ENCODE results near the gene GPSM1.

The GPSM1 gene

DNA sequence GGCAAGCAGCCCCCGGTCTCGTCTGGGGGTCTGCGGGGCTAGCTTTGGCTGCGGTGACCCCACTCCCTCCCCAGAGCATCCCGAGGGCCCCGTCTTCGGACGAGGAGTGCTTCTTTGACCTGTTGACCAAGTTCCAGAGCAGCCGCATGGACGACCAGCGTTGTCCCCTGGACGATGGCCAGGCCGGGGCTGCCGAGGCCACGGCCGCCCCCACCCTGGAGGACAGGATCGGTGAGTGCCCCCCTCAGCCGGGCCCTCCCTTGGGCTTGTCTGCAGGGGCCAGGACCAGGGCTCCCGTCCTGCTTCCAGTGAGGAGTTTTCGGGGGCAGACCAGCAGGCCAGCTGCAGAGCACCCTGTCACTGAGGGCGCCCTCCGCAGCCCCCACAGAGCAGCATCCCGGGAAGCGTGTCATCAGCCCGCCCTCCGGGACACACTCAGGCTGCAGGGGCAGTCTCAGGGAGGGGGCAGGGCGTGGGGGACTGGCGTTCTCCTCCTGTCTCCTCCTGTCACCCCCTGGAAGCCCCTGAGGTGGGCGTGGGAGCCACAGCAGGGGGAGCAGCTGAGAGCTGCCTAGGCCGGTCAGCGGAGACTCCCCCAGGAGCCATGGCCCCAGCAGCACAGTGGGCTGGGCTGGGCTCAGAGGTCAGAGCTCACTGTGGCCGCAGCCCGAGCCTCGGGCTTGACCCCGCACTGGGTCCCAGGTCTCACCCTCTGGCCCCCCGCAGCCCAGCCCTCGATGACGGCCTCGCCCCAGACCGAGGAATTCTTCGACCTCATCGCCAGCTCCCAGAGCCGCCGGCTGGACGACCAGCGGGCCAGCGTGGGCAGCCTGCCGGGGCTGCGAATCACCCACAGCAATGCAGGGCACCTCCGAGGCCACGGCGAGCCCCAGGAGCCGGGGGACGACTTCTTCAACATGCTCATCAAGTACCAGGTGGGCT, 28.5 kb downstream of the GPSM1 start:
- Histone ChIP-seq H3K36me3 (ENCODE audit: insufficient read depth) (no peaks in the 10 kb centered on the region), H3K27ac (no peak overlapping the region), H3K4me2 (no peak overlapping the region), H3K4me1 (ENCODE audit: low read depth, poor library complexity, severe bottlenecking) (no peaks in the 10 kb centered on the region), H3K79me2 (ENCODE audit: insufficient read depth, low read depth) (no peaks in the 10 kb centered on the region), H3K9ac (no peak overlapping the region), H2AFZ (ENCODE audit: low read depth) (no peak overlapping the region), H3K4me3 (IDR thresholded peaks at IDR 0.05; ENCODE audit: insufficient read depth, low read depth, low read length) (no peak overlapping the region), H3K27me3 (ENCODE audit: insufficient read depth, low read depth) (peaks cover 52% of the 10 kb centered on the region), H4K20me1 (ENCODE audit: insufficient read depth) (no peaks in the 10 kb centered on the region)
- TF ChIP-seq, protein P1, sequence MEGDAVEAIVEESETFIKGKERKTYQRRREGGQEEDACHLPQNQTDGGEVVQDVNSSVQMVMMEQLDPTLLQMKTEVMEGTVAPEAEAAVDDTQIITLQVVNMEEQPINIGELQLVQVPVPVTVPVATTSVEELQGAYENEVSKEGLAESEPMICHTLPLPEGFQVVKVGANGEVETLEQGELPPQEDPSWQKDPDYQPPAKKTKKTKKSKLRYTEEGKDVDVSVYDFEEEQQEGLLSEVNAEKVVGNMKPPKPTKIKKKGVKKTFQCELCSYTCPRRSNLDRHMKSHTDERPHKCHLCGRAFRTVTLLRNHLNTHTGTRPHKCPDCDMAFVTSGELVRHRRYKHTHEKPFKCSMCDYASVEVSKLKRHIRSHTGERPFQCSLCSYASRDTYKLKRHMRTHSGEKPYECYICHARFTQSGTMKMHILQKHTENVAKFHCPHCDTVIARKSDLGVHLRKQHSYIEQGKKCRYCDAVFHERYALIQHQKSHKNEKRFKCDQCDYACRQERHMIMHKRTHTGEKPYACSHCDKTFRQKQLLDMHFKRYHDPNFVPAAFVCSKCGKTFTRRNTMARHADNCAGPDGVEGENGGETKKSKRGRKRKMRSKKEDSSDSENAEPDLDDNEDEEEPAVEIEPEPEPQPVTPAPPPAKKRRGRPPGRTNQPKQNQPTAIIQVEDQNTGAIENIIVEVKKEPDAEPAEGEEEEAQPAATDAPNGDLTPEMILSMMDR (conservative IDR thresholded peaks at IDR 0.05; ENCODE audit: low read depth, low read length), result no peak

DNA sequence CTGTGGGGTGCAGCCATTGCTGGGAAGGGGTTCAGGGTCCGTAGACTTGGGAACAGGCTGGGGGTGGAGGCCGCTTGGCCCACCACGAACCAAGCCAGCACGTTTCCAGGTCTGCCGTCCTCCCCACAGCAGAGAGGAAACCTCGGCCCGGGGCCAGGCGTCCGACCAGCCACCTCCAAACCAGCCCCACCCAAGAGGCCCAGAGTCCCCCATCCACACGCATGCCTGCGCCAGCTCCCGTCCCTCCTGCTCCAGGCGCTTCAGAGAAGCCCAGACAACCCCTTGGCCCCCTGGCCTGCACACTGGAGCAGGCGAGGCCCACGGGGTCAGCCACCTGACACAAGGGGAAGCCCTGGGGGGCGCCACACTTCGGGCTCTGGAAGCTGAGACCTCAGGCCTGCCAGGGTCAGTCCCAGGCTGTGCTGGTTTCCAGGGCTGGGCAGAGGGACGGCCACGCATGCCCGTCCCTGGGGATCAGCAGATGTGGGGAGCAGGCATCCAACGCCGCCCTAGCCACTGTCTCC, 29.9 kb downstream of the GPSM1 start:
- H3K9ac ChIP-seq, result no peak overlapping the region
- TF ChIP-seq, protein P1 (conservative IDR thresholded peaks at IDR 0.05; ENCODE audit: low read depth, low read length), result no peak
- H3K4me1 ChIP-seq (ENCODE audit: low read depth, poor library complexity, severe bottlenecking), result no peaks in the 10 kb centered on the region
- no peak overlapping the region for H3K4me3 ChIP-seq (IDR thresholded peaks at IDR 0.05; ENCODE audit: insufficient read depth, low read depth, low read length)
- H2AFZ ChIP-seq (ENCODE audit: low read depth), result no peak overlapping the region
- no peak overlapping the region for H3K4me2 ChIP-seq
- H3K27ac ChIP-seq, result no peak overlapping the region
- no peaks in the 10 kb centered on the region for H4K20me1 ChIP-seq (ENCODE audit: insufficient read depth)
- H3K36me3 ChIP-seq (ENCODE audit: insufficient read depth), result no peaks in the 10 kb centered on the region
- no peaks in the 10 kb centered on the region for H3K79me2 ChIP-seq (ENCODE audit: insufficient read depth, low read depth)
- peaks cover 44% of the 10 kb centered on the region for H3K27me3 ChIP-seq (ENCODE audit: insufficient read depth, low read depth)

DNA sequence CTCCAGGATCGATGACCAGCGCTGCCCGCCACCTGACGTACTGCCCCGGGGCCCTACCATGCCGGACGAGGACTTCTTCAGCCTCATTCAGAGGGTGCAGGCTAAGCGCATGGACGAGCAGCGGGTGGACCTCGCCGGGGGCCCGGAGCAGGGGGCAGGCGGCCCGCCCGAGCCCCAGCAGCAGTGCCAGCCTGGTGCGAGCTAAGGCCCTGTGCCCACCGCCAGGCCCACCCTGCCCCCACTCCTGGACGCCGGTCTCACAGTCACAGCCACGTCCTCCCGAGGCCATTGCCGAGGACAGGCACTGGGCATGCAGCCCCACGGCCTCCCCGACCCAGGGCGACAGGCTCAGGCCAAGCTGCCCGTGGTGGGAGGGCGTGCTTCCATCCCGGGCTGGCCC, 30.7 kb downstream of the GPSM1 start:
- no peak overlapping the region for H3K4me2 ChIP-seq
- no peak overlapping the region for H3K4me3 ChIP-seq (IDR thresholded peaks at IDR 0.05; ENCODE audit: insufficient read depth, low read depth, low read length)
- peaks cover 6% of the 10 kb centered on the region for H3K4me1 ChIP-seq (ENCODE audit: low read depth, poor library complexity, severe bottlenecking)
- H4K20me1 ChIP-seq (ENCODE audit: insufficient read depth), result no peaks in the 10 kb centered on the region
- H2AFZ ChIP-seq (ENCODE audit: low read depth), result no peak overlapping the region
- no peaks in the 10 kb centered on the region for H3K36me3 ChIP-seq (ENCODE audit: insufficient read depth)
- no peak overlapping the region for H3K9ac ChIP-seq
- no peak overlapping the region for H3K27ac ChIP-seq
- H3K27me3 ChIP-seq (ENCODE audit: insufficient read depth, low read depth), result peaks cover 36% of the 10 kb centered on the region
- TF ChIP-seq, protein P1 (conservative IDR thresholded peaks at IDR 0.05; ENCODE audit: low read depth, low read length), result no peak
- no peaks in the 10 kb centered on the region for H3K79me2 ChIP-seq (ENCODE audit: insufficient read depth, low read depth)

DNA sequence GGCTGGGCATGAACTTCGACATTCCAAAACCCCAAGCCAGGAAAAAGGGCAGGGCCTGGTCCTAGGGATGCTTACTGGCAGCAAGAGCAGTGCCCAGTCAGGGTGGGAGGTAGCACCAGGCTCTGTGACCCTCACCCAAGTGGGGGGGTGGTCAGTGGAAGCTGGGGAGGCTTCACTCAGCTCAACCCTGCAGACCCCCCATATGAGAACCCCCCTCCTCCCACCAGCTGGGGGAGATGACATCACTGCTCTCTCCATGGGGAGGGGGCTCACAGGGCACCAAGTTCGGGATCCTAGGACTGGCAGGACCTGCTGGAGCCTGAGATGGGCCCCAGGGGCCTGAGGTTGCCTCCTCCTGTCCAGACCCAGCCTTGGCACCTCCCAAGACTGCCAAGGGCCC, 31.5 kb downstream of the GPSM1 start:
- H3K27me3 ChIP-seq (ENCODE audit: insufficient read depth, low read depth), result peaks cover 27% of the 10 kb centered on the region
- H3K4me1 ChIP-seq (ENCODE audit: low read depth, poor library complexity, severe bottlenecking), result peaks cover 9% of the 10 kb centered on the region
- TF ChIP-seq, protein P1 (conservative IDR thresholded peaks at IDR 0.05; ENCODE audit: low read depth, low read length), result no peak
- no peak overlapping the region for H3K9ac ChIP-seq
- H2AFZ ChIP-seq (ENCODE audit: low read depth), result no peak overlapping the region
- no peaks in the 10 kb centered on the region for H3K36me3 ChIP-seq (ENCODE audit: insufficient read depth)
- no peaks in the 10 kb centered on the region for H4K20me1 ChIP-seq (ENCODE audit: insufficient read depth)
- no peak overlapping the region for H3K4me2 ChIP-seq
- no peak overlapping the region for H3K4me3 ChIP-seq (IDR thresholded peaks at IDR 0.05; ENCODE audit: insufficient read depth, low read depth, low read length)
- H3K27ac ChIP-seq, result no peak overlapping the region
- no peaks in the 10 kb centered on the region for H3K79me2 ChIP-seq (ENCODE audit: insufficient read depth, low read depth)

All from KMS-11 (cell line).